ENCODE data around the gene SIKE1.

DNA sequence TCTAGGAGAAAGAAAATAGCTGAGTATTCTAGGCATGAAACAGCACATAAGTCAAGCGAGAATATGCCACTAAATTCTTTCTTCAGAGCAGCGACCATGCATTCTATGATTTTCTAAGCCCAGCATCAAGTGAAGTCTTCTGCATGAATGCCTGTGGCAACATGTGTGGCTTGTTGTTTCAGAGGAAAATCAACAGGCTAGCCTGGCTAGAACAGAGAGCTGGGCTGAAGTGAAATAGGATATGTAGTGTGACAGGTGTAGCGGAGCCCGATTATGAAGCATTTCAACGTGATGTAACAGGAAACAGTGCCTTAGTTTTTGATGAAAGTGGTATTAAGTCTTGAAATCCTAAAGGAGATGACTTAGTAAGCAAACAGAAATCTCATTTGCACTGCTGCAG, 29.7 kb downstream of the SIKE1 start:
- TF ChIP-seq EZH2phosphoT487 (IDR thresholded peaks at IDR 0.05; ENCODE audit: insufficient read depth, low read depth) (no peak), EZH2 (IDR thresholded peaks at IDR 0.05; ENCODE audit: insufficient read depth, poor library complexity, severe bottlenecking) (no peak)
